Measurements from ENCODE around the gene PARD3B. TPM values are rescaled to one million over a fixed set of nuclear protein-coding genes. Genes with fewer than 3 reads are reported as not detected.

The PARD3B gene
- total RNA-seq, 1 donor from 2014 or later, result 18.4 TPM

- TF ChIP-seq CTCF (conservative IDR thresholded peaks at IDR 0.05), result no peak
Measured at GRCh38 chr2:204971206-204971907, 426.1 kb downstream of the PARD3B start.

GRCh38 chr2:204972161-204972560, 426.9 kb downstream of the PARD3B start:
- Mint-ChIP-seq H3K27ac (ENCODE audit: unreplicated experiment) (no peak overlapping the region), H3K9me3 (no peaks in the 10 kb centered on the region), H3K27me3 (ENCODE audit: low read depth) (no peaks in the 10 kb centered on the region), H3K36me3 (ENCODE audit: low read depth) (peaks cover 3% of the 10 kb centered on the region), H3K4me3 (no peak overlapping the region), H3K4me1 (peaks cover 48% of the 10 kb centered on the region)
- no peak for TF ChIP-seq CTCF (conservative IDR thresholded peaks at IDR 0.05)
- DNase-seq (ENCODE audit: low read depth, low spot score), result no peak

More at GRCh38 chr2:204971206-204971907, 426.1 kb downstream of the PARD3B start:
- no peaks in the 10 kb centered on the region for H3K9me3 Mint-ChIP-seq
- no peak for DNase-seq (ENCODE audit: low read depth, low spot score)
- H3K27me3 Mint-ChIP-seq (ENCODE audit: low read depth), result no peaks in the 10 kb centered on the region
- peaks cover 3% of the 10 kb centered on the region for H3K36me3 Mint-ChIP-seq (ENCODE audit: low read depth)
- H3K4me3 Mint-ChIP-seq, result peak overlapping the region; percentile 55
- H3K27ac Mint-ChIP-seq (ENCODE audit: unreplicated experiment), result no peak overlapping the region
- H3K4me1 Mint-ChIP-seq, result peaks cover 51% of the 10 kb centered on the region

- H3K36me3 Mint-ChIP-seq (ENCODE audit: low read depth), result peaks cover 3% of the 10 kb centered on the region
- no peak for DNase-seq (ENCODE audit: low read depth, low spot score)
- peak overlapping the region; percentile 74 for H3K4me3 Mint-ChIP-seq
- TF ChIP-seq CTCF (conservative IDR thresholded peaks at IDR 0.05), result no peak
- no peaks in the 10 kb centered on the region for H3K9me3 Mint-ChIP-seq
- H3K27me3 Mint-ChIP-seq (ENCODE audit: low read depth), result no peaks in the 10 kb centered on the region
- peak overlapping the region; percentile 86 for H3K27ac Mint-ChIP-seq (ENCODE audit: unreplicated experiment)
- peaks cover 45% of the 10 kb centered on the region for H3K4me1 Mint-ChIP-seq
Measured at GRCh38 chr2:204972606-204973336, 427.5 kb downstream of the PARD3B start.

- DNase-seq (ENCODE audit: low read depth, low spot score), result no peak
- H3K27me3 Mint-ChIP-seq (ENCODE audit: low read depth), result no peaks in the 10 kb centered on the region
- no peaks in the 10 kb centered on the region for H3K36me3 Mint-ChIP-seq (ENCODE audit: low read depth)
- H3K4me1 Mint-ChIP-seq, result peaks cover 45% of the 10 kb centered on the region
- H3K9me3 Mint-ChIP-seq, result no peaks in the 10 kb centered on the region
- peak overlapping the region; percentile 61 for H3K4me3 Mint-ChIP-seq
- TF ChIP-seq CTCF (conservative IDR thresholded peaks at IDR 0.05), result no peak
- peak overlapping the region; percentile 21 for H3K27ac Mint-ChIP-seq (ENCODE audit: unreplicated experiment)
Measured at GRCh38 chr2:204973616-204974015, 428.3 kb downstream of the PARD3B start.

- Mint-ChIP-seq H3K27me3 (ENCODE audit: low read depth) (no peaks in the 10 kb centered on the region), H3K27ac (ENCODE audit: unreplicated experiment) (no peak overlapping the region), H3K4me1 (peaks cover 45% of the 10 kb centered on the region), H3K36me3 (ENCODE audit: low read depth) (no peaks in the 10 kb centered on the region), H3K4me3 (no peak overlapping the region), H3K9me3 (peaks cover 4% of the 10 kb centered on the region)
- no peak for DNase-seq (ENCODE audit: low read depth, low spot score)
- TF ChIP-seq CTCF (conservative IDR thresholded peaks at IDR 0.05), result no peak
Measured at GRCh38 chr2:204974487-204974886, 429.2 kb downstream of the PARD3B start.

All from neural crest cell (in vitro differentiated cells).